Measurements from ENCODE around the gene ADIPOR2.

GRCh38 chr12:1773937-1774655, 83.2 kb downstream of the ADIPOR2 start:
- TF ChIP-seq GATA2 (IDR thresholded peaks at IDR 0.05; ENCODE audit: low read depth, low read length) (no peak), GATA3 (IDR thresholded peaks at IDR 0.05; ENCODE audit: low read depth, low read length) (no peak)
